Tibial nerve (tissue), 3 donors: ENCODE data around the gene COL28A1.

Experiments
- CTCF ChIP-seq, 5 experiments: fragments of 200-600 bp in 3 of 5; fragments of 450-650 bp in 2 of 5; sonication (generic) in 3 of 5; IDR thresholded peaks; one replicate each; pipeline ENCODE4 v1.5.1; 2016 to 2019; ENCODE audit warnings: antibody characterized with exemption in 5 of 5, mild to moderate bottlenecking in 3 of 5, moderate library complexity in 2 of 5
- POLR2A ChIP-seq, 2 donors: fragments of 450-650 bp; IDR thresholded peaks; one replicate each; pipeline ENCODE4 v1.6.1; 2017; ENCODE audit warnings: antibody characterized with exemption in 2 of 2, mild to moderate bottlenecking in 2 of 2, moderate library complexity in 2 of 2

GRCh38 chr7:7478569-7478968 lies 57.1 kb downstream of the COL28A1 start:
- TF ChIP-seq CTCF (IDR thresholded peaks at IDR 0.05) = no peak
- no peak for TF ChIP-seq POLR2A (IDR thresholded peaks at IDR 0.05)
